Uterus (tissue), 2 donors: Measurements from ENCODE around the gene ITPR1.

Experiments
- POLR2A ChIP-seq, 2 donors: fragments of 450-650 bp; IDR thresholded peaks; one replicate each; pipeline ENCODE4 v1.6.1; 2016; ENCODE audit warnings: antibody characterized with exemption in 2 of 2, mild to moderate bottlenecking in 1 of 2, moderate library complexity in 1 of 2
- TF ChIP-seq, protein P1 (sequence below), 4 experiments: fragments of 200-600 bp in 2 of 4; fragments of 450-650 bp in 2 of 4; sonication (generic) in 2 of 4; IDR thresholded peaks; one replicate each; pipeline ENCODE4 v1.5.1; 2016 to 2019; ENCODE audit warnings: antibody characterized with exemption in 4 of 4, mild to moderate bottlenecking in 2 of 4, moderate library complexity in 1 of 4

DNA sequence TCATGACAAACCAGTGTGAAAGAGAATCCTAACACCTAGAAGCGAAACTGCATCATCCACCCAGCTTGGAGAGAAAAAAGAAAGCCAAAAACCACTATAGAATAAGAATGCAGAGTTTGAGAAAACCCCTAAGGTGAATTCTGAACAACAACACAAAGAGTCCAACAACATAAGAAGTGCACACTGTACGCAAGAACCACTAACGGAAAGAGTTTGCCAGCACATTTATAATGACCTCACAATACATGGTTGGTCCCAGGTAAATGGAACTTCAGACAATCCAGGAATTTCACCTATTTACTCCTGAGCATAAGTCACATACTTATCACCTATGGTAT lies 357.7 kb downstream of the ITPR1 start:
- TF ChIP-seq, protein P1, sequence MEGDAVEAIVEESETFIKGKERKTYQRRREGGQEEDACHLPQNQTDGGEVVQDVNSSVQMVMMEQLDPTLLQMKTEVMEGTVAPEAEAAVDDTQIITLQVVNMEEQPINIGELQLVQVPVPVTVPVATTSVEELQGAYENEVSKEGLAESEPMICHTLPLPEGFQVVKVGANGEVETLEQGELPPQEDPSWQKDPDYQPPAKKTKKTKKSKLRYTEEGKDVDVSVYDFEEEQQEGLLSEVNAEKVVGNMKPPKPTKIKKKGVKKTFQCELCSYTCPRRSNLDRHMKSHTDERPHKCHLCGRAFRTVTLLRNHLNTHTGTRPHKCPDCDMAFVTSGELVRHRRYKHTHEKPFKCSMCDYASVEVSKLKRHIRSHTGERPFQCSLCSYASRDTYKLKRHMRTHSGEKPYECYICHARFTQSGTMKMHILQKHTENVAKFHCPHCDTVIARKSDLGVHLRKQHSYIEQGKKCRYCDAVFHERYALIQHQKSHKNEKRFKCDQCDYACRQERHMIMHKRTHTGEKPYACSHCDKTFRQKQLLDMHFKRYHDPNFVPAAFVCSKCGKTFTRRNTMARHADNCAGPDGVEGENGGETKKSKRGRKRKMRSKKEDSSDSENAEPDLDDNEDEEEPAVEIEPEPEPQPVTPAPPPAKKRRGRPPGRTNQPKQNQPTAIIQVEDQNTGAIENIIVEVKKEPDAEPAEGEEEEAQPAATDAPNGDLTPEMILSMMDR (IDR thresholded peaks at IDR 0.05), result no peak
- TF ChIP-seq POLR2A (IDR thresholded peaks at IDR 0.05), result no peak
